Measurements from ENCODE around the gene CAPN5. TPM values are rescaled to one million over a fixed set of nuclear protein-coding genes. Genes with fewer than 3 reads are reported as not detected.

Gene CAPN5
- polyA plus RNA-seq, 3 donors = 0.28 to 0.83 (median 0.62) TPM

- H3K27ac Mint-ChIP-seq = no peak overlapping the region
These were observed 8.0 kb downstream of the CAPN5 start for GRCh38 chr11:77074626-77075221.

GRCh38 chr11:77075425-77075905, 8.7 kb downstream of the CAPN5 start:
- Mint-ChIP-seq H3K4me3 (no peak overlapping the region), H3K9me3 (peaks cover 0 to 5% (median 0%) of the 10 kb centered on the region in 7 donors), H3K36me3 (no peaks in the 10 kb centered on the region), H3K27ac (no peak overlapping the region), H3K4me1 (peaks cover 11% of the 10 kb centered on the region), H3K27me3 (ENCODE audit: low read depth in 3 of 3) (peaks cover 2 to 7% (median 6%) of the 10 kb centered on the region in 3 donors)
- H3K4me2 ChIP-seq (replicated peaks; ENCODE audit: extremely low read depth, low read length, poor library complexity, severe bottlenecking) = no peak overlapping the region
- no peak for TF ChIP-seq CTCF (IDR thresholded peaks at IDR 0.05)
- no peaks in the 10 kb centered on the region for H3K27me3 ChIP-seq (ENCODE audit: control insufficient read depth in 2 of 2, insufficient read depth in 2 of 2, low read length in 2 of 2)
- intact Hi-C loops (cut with micrococcal nuclease) = no loop called here
- H2AFZ ChIP-seq (ENCODE audit: insufficient read depth, low read depth, low read length, poor library complexity, severe bottlenecking) = no peak overlapping the region
- no peaks in the 10 kb centered on the region for H3K79me2 ChIP-seq (ENCODE audit: insufficient read depth, low read length)
- H3K27ac ChIP-seq (ENCODE audit: low read depth in 1 of 2, low read length in 2 of 2) = no peak overlapping the region
- 96% methylated on average over 3 of the region's 5 CpGs for WGBS (ENCODE audit: insufficient coverage)
- no peak overlapping the region for H3K9ac ChIP-seq (ENCODE audit: insufficient read depth, low read length, poor library complexity, severe bottlenecking)
- H3K9me3 ChIP-seq (replicated peaks in 1 of 2; ENCODE audit: control insufficient read depth in 1 of 2, insufficient read depth in 1 of 2, low read length in 2 of 2) = no peaks in the 10 kb centered on the region
- H3K4me3 ChIP-seq (replicated peaks in 1 of 3; ENCODE audit: low read depth in 2 of 3, low read length in 3 of 3) = no peak overlapping the region
- H3K4me1 ChIP-seq (ENCODE audit: control insufficient read depth in 1 of 2, insufficient read depth in 2 of 2, low read length in 2 of 2) = peaks cover 13 to 15% of the 10 kb centered on the region in 2 donors
- no peak for DNase-seq
- H4K20me1 ChIP-seq (ENCODE audit: insufficient read depth, low read length) = no peaks in the 10 kb centered on the region
- H3K36me3 ChIP-seq (replicated peaks in 1 of 2; ENCODE audit: control insufficient read depth in 1 of 2, insufficient read depth in 2 of 2, low read length in 2 of 2) = no peaks in the 10 kb centered on the region

More at GRCh38 chr11:77074626-77075221, 8.0 kb downstream of the CAPN5 start:
- Mint-ChIP-seq H3K36me3 (no peaks in the 10 kb centered on the region), H3K4me1 (peaks cover 11% of the 10 kb centered on the region), H3K4me3 (no peak overlapping the region), H3K9me3 (peaks cover 0 to 5% (median 0%) of the 10 kb centered on the region in 7 donors), H3K27me3 (ENCODE audit: low read depth in 3 of 3) (peaks cover 2 to 8% (median 5%) of the 10 kb centered on the region in 3 donors)
- Histone ChIP-seq H3K36me3 (replicated peaks in 1 of 2; ENCODE audit: control insufficient read depth in 1 of 2, insufficient read depth in 2 of 2, low read length in 2 of 2) (no peaks in the 10 kb centered on the region), H3K27ac (ENCODE audit: low read depth in 1 of 2, low read length in 2 of 2) (no peak overlapping the region), H2AFZ (ENCODE audit: insufficient read depth, low read depth, low read length, poor library complexity, severe bottlenecking) (no peak overlapping the region), H3K79me2 (ENCODE audit: insufficient read depth, low read length) (no peaks in the 10 kb centered on the region), H3K4me1 (ENCODE audit: control insufficient read depth in 1 of 2, insufficient read depth in 2 of 2, low read length in 2 of 2) (peaks cover 13 to 15% of the 10 kb centered on the region in 2 donors), H3K27me3 (ENCODE audit: control insufficient read depth in 2 of 2, insufficient read depth in 2 of 2, low read length in 2 of 2) (no peaks in the 10 kb centered on the region), H3K4me2 (replicated peaks; ENCODE audit: extremely low read depth, low read length, poor library complexity, severe bottlenecking) (no peak overlapping the region), H3K9ac (ENCODE audit: insufficient read depth, low read length, poor library complexity, severe bottlenecking) (no peak overlapping the region), H4K20me1 (ENCODE audit: insufficient read depth, low read length) (no peaks in the 10 kb centered on the region), H3K4me3 (replicated peaks in 1 of 3; ENCODE audit: low read depth in 2 of 3, low read length in 3 of 3) (no peak overlapping the region), H3K9me3 (replicated peaks in 1 of 2; ENCODE audit: control insufficient read depth in 1 of 2, insufficient read depth in 1 of 2, low read length in 2 of 2) (no peaks in the 10 kb centered on the region)
- WGBS (ENCODE audit: insufficient coverage) = 95% methylated on average over 12 of the region's 15 CpGs
- intact Hi-C loops (cut with micrococcal nuclease) = no loop called here
- DNase-seq = peak in 1 of 3 donors; percentile 1
- TF ChIP-seq CTCF (IDR thresholded peaks at IDR 0.05) = no peak
